ENCODE data around the gene BATF.

BATF gene

GRCh38 chr14:75563931-75564330 is 41.7 kb downstream of the BATF start:
- no peak for DNase-seq

GRCh38 chr14:75565056-75565455 is 42.8 kb downstream of the BATF start:
- no peak for DNase-seq

GRCh38 chr14:75566321-75566720 is 44.1 kb downstream of the BATF start:
- no peak for DNase-seq

- no peak for DNase-seq
These were observed 44.5 kb downstream of the BATF start for GRCh38 chr14:75566752-75567151.

GRCh38 chr14:75568140-75568539 is 45.9 kb downstream of the BATF start:
- no peak for DNase-seq

GRCh38 chr14:75568791-75569190 is 46.5 kb downstream of the BATF start:
- no peak for DNase-seq

GRCh38 chr14:75570797-75571196 is 48.5 kb downstream of the BATF start:
- no peak for DNase-seq

GRCh38 chr14:75572104-75572503 is 49.8 kb downstream of the BATF start:
- DNase-seq, result no peak

- no peak for DNase-seq
These were observed 54.8 kb downstream of the BATF start for GRCh38 chr14:75577090-75577489.

- DNase-seq, result peak; percentile 84
These were observed 55.4 kb downstream of the BATF start for GRCh38 chr14:75577729-75578101.

- peak; percentile 43 for DNase-seq
These were observed 56.0 kb downstream of the BATF start, which contains the start of gene FLVCR2 for GRCh38 chr14:75578102-75578785. Gene FLVCR2, plus strand, starts transcription at chr14:75578620. Its CDS starts 353 bp downstream, at chr14:75578973.

- no peak for DNase-seq
These were observed 56.6 kb downstream of the BATF start for GRCh38 chr14:75578786-75579337.

- DNase-seq, result no peak
These were observed 57.1 kb downstream of the BATF start for GRCh38 chr14:75579338-75579864.

GRCh38 chr14:75579882-75580281 is 57.6 kb downstream of the BATF start:
- DNase-seq, result no peak

GRCh38 chr14:75587388-75587787 is 65.1 kb downstream of the BATF start:
- no peak for DNase-seq

- no peak for DNase-seq
These were observed 67.7 kb downstream of the BATF start for GRCh38 chr14:75589931-75590330.

- DNase-seq, result no peak
These were observed 69.2 kb downstream of the BATF start for GRCh38 chr14:75591331-75591946.

GRCh38 chr14:75591987-75592575 is 69.8 kb downstream of the BATF start:
- no peak for DNase-seq

GRCh38 chr14:75595226-75595625 is 73.0 kb downstream of the BATF start:
- DNase-seq, result no peak
